ENCODE results near the gene C1orf50.
A peak's percentile ranks its signal among the peaks of the same experiment; 100 is the strongest.
"Not testable (repeated sequence)": the region's sequence is repeated elsewhere in the genome, so short reads cannot be mapped to it uniquely, and the experiment has no call there.

Gene C1orf50

DNA sequence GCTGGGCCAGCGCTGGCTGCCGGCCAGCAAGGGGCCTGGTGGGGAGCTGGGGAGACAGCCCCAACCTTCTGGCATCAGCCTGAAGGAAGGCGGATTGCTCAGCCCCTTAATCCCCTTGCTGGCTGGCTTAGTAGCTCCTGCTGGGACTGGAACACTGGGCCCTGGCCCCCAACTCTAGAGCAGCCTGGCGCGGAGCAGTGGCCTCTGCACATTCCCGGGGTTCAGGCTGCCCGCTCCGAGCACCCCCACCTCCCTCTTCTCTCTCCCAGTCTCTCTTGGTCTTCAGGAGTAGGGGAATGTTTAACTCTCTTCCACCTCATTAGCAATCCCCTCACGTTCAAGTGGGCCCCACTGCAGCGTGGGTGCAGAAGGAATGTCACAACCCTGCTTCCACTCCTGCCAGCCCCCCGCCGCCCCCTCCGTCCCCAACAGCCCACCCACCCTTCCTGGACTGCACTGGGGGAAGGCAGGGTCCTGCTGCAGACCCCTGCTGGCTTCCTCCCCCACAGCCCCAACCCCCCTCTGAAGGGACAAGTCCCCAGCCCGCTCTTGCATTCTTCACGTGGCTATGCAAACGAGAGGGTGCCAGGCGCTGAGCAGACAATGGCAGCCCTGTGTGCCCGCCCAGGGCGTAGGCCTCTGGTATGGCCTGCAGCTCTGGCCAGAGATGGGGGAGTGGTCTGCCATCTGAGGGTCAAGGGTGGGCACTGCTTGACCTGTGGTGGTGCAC, 26.0 kb upstream of the C1orf50 start:
- no peak for DNase-seq

DNA sequence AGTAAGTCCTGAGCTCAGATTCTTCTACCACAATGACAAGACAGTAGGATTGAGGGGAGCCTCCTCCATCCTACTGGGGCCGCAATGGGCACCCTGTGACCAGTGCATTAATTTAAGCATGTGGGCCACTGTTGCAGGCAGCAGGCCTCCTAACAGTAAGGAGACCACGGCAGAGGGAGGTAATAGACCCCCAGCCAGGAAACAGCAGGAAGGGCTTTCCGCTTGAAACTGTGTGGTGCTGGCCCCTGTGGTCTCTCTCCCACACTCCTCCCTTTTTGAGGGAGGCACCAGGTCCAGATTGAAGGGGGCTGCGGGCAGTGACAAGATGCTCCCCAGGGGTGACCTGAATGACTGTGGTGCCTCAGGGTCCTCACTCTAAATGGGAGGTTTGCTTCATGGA, 25.3 kb upstream of the C1orf50 start:
- DNase-seq: no peak

DNA sequence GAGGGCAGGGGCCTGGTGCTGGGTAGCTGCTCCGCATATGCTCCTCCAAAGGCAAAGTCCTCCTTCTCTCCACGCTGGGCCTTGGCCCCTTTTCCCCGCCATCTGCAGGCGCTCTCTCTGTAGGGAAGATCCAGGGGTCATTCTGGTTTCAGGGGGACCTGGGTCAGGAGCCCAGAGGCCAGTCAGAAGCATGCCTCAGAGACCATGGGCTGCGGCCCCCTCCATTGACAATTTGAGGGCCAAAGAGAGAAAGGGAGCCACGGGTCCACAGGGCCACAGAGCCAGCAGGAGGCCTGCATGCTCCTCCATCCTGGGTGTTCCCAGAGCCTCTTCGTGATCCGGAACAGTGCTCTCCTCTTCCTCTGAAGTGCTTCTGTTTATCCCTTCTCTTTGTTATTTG, 24.9 kb upstream of the C1orf50 start:
- DNase-seq: no peak

DNA sequence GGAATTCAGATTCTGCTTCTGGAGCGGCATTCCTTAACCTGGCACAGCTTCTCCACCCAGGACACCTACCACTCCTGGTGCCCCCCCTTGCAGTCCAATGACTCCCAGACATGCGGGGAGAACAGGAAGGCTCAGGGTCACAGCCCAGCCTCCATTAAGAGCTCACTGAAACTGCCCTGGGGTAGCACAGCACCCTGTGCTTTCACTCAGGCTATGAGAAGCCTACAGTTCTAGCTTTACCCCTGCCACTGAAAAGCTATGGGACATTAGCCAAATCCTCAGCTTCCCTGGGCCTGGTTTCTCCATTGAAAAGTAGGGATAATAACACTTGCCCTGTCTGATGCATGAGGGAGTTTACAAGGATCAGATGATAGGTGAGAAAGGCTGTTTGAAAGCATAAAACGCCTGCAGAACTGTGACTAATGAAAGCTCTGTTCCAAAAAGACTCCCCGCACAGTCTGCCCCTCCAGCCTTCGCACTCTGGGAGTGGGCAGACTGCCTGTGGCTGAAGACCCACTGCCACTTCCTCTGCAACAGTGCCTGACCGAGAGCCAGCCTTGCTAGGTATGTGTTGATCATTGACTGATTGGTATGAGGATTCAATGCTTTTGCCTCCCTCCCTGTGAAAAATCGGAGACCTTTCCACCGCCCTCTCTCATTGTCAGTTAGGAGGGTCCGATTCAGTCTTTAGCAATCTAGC, 24.3 kb upstream of the C1orf50 start:
- no peak for DNase-seq

DNA sequence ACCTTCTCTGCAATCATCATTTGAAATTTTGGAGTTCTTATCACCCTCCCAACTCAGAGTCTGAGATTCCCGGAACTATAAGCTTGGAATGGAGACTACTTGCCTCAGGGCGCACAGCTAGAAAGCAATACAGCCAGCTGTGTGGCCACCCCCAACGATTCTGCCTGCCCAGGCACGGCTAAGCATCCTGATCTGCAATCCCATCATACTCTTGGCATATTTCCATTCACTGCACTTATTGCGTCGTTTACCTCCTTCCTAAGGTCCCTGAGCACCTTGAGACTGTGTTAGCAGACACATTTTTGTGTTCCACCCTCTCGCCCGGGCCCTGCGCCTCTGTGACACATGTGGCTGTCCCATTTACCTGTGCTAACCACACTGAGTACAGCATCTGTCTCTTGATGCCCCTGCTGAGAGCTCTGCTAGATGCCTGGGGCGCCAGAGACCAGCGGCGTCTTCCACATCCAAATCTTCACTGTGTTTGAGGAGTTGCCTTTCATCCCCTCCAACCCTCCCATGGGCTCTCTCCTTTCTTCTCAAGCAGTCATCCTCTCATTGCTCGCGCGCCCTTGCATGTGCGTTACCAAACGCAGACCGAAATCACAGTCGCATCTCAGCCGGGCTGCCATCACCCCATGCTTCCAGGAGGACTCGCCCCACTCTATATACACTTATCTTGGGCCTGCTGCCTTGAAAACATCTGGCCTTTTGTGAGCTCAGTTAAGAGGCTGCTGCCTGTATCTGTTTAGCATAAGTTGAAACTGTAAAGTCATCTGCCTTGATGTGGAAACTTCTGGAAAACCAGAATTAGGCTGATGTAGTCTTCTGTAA, 23.5 kb upstream of the C1orf50 start:
- DNase-seq: no peak

DNA sequence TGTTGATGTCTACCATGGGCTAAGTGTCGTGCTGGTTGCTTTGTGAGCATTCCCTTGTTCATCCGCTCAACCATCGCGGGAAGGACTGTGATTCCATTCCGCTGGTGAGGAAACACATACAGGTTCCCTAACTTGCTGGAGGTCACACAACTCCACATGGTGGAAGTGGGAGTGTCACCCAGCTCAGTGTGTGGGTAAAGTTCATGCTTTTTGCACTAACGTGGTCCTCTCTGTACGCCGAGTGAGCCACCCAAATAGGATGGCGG, 23.0 kb upstream of the C1orf50 start:
- no peak for DNase-seq

DNA sequence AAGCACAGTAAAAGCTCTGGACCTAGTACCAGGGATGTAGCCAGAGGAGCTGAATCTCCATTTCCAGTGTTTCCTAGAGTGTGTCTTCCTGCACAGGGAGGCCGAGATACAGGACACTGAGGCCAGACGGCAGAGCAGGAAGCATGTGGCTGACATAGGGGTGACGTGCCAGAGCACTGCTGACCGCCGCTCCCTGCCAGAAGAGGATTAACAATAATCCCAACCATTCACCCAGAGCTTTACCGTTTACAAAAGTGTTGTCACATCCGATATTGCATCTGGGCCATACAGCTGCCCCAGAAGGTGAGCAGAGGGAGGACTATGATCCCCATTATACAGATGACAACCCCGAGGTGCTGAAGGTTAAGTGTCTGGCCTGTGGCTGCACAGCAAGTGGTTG, 21.2 kb upstream of the C1orf50 start:
- no peak for DNase-seq

DNA sequence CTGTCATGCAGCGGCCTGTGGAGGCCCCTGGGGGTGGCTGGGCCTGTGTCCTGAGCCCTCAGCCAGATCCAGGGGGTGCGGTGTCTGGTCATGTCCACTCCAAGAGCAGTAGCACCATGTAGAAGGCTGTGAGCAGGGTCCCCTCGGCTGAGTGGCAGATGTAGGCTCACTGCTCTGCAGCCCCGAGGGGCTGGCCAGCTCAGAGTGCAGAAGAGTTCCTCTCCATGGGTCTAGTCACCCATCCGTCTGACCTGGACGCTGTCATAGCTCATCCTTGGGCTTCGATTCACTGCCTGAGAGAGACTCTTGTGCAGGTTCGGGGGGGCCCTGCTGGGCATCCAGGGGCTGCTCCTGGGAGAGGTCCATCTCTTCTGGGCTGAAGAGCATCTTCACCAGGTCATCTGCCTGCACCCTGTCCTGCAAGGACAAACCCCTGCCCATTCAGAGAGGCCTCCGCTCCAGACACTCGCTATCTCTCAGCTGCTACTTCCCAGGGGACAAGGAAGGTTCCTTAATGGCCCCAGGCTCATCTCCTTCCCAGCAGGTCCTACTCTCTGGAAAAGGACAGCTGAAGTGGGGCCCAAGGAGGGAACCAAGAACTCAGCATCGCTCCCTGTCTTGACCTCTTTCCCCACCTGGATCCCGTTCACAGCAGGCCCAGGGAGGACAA, 20.5 kb upstream of the C1orf50 start:
- DNase-seq: no peak

DNA sequence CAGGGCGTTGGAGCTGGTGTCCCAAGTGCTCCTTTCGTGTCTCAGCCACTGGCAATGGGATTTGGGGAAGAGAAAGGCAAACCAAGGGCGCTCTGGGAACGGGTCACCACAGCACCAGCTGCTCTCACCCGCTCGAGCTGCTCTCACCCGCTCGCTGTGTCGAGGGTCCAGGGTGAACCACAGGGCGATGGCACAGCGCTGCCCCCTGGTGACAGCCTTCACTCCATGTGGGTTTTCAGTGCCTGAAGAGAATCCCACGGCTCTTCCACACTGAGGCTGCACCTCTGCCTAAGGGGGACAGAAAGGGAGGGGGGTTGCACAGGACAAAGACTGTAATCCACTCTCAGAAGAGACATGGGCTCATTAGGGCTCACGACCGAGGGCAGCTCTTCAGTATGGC, 19.9 kb upstream of the C1orf50 start:
- DNase-seq: peak; percentile 39

DNA sequence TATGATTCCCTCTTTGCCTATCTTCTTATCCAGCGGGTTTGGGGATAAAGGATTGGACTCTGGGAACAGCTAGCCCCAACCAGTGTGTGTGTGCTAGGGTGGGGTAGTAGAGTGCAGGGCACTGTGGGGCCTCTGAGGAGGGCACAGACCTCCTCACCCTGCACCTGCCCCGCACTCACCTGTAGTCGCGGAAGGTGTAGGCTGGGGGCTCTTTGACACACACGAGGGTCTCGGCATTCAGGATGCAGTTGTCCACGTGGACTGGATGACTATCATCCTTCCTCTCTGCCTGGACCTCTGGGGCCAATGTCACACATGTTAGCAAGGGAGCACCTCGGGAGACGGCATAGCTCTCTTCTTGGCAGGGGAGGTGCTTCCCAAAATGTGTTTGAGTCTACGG, 19.0 kb upstream of the C1orf50 start:
- DNase-seq: no peak

DNA sequence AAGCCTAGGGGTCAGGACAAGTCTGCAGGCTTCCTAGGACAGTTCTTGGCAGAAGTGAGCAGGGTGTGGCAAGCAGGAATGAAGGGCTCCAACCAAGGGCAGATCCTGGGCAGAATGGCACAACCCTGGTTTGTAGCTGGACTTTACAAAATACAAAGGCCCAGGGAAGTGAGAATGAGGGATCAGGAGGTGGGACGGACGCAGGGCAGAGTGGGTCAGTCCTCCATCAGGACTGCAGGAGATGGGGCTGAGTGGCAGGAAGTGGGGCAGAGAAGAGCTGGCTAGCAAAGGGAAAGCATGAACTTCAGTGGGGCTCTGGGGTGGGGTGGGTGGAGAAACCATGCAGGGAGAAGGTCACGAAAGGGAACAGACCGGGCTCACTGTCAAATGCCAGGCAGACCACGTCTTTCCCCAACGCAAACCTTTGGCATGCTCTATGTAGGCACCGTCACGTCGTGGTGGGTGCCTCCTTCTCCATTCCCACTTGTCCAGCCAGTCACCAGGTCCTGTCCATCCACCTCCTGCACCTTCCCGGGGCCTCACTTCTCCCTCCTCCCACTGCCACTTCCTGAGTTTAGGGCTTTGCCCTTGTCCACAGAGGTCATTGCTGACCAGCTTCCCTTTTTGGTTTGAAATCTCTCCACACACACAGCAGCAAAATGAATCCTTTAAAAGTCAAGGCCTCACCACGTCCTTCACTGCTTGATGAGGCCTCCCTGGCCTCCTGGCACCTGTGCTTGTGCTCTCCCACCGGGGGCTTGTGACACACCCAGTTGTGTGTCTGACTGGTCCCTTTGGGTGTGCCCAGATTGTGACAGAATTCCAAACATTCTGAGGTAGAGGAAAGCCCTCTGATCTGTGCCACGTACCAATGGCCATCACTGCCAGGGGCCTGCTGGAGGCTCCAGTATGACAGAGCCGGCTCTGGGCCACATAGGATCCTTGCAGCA, 18.3 kb upstream of the C1orf50 start:
- no peak for DNase-seq

DNA sequence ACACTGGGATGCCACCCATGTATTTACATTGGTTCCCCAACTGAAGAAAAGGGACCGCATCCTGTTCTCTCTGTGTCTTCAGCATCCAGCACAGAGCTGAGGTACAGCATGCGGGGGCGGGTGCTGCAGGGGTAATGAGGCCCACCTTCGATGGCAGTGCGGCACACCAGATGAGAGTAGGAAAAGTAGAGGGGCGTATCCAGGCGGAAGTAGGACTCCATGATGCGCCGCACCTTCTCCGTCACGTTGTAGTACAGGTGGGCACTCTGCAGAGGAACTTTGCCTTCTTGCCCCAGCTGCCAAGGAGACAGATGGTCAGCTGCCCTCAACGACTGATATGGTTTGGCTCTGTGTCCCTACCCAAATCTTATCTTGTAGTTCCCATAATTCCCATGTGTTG, 17.0 kb upstream of the C1orf50 start:
- no peak for DNase-seq

DNA sequence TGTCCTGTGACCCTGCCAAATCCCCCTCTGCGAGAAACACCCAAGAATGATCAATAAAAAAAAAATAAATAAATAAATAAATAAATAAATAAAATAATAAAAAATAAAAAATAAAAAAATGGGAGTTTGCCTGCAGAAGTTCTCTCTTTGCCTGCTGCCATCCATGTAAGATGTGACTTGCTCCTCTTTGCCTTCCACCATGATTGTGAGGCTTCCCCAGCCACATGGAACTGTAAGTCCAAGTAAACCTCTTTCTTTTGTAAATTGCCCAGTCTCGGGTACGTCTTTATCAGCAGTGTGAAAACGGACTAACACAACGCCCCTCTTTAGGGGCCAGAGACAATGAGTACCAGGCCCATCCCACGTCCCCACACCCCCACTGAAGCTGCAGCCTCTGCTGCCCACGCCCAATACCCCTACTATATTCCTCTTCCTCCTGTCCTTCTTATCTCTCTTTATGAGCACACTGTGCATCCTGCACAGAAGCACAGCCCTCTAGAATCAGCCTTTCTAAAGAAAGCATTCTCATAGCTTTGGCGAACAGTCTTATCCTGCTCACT, 15.5 kb upstream of the C1orf50 start:
- DNase-seq: not testable (repeated sequence)

DNA sequence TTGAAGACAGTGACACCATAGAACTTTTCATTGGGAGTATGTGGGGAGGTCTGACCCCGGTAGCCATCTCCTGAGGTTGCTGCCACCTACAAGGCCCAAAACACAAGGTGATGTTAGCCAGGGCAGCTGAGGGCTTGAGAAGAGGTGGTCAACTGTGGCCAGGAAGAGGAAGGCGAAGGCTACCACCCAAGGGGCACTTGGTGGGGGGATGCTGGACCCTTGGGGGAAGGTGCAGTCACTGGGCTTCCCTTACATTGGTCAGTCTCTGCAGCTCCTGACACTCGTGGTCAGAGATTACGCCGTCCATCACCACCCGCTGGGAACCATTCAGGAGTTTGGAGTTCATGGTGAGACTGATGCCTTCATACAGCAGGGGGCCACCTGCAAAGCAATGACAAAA, 14.8 kb upstream of the C1orf50 start:
- DNase-seq: no peak

DNA sequence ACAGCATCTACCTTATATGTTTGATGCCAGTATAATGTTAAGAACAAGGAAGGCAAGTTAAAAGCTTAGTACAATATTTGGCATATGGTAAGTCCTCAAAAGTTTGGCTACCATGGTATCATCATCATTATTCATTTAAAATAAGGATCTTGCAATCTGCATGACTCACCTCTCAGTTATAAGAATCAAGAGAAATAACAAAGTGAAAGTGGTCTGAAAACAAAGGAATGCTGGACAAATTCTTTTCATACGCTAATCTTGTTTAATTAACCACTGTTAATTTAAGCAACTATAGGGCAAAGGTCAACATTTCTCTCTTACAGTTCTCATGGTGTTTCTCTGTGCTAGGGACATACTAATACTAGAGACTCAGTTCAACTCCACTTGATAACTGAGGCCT, 14.0 kb upstream of the C1orf50 start:
- DNase-seq: no peak

DNA sequence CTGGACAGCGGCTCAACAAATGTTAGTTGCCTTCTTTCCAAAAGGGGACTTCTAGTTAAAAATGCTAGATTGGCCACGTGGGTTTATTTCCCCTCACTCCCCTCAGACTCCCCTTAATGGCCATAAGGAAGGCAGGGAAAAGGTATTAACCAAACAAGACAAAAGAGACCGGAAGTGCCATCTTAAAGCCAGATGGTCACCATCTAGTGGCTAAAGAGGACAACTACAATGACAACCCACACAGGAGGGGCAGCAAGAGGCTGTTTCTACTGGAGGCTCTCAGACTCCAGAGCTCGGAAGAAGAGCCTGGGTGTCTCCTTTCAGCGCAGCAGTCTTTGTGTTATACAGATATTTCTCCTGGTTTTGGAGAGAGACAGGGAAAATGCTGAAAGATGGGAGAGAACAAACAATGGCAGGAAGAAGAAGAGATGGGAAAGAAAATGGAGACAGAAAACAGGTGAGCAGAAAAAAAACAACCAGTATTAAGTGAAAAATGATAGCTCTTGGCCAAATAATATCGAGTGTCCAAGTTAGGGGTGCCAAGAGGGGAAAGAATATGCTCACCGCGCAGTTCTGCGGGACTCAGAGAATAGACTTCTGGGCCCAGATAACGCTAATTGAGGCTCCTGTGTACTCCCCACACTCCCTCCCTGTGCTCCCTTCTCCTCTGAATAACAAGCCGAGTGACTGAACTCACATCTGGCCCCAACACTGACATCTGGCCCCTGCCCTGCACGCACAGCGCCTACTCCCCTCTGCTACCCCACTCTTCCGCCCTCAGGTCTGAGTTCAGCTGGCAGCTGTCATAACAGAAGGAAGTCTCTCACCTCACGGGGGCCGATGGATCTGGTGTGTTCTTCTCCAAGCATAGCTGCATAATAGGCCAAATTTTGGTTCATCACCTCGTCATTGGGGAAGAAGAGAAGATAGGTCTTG, 9.8 kb upstream of the C1orf50 start:
- no peak for DNase-seq

DNA sequence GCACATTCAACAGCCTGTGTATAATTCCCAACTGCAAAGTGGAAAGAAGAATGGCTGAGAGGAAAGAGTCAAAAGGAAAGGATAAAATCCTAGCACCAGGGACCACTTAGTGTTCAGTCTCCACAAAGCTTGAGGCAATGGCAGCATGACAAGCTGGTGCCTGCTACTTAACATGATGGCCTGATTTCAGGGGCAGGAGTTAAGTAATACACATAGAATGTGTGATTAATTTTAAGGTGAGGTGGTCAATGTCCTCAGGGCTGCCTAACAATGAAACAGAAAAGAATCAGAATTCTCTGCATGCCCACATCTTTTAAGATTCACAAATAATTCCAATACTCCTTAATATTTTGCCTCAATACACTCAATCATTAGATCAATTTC, 9.2 kb upstream of the C1orf50 start:
- no peak for DNase-seq

DNA sequence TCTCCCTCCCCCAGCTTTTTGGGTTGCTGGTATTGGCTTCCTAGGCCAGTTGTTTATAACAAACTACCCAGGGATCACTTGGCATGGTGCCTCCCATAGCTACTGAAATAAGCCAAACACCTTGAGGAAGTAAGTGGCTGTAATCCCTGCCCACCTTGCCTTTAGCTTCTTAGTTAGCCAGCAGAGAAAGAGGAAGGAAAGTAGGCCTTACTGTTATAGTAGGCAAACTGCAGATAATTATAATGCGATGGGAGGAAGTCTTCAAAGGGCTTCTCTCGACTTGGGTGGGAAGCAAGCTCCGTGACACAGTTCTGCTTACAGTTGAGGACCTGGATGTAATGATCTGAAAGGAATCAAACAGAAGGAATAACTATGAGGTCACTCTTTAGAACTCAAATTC, 8.4 kb upstream of the C1orf50 start:
- DNase-seq: no peak

DNA sequence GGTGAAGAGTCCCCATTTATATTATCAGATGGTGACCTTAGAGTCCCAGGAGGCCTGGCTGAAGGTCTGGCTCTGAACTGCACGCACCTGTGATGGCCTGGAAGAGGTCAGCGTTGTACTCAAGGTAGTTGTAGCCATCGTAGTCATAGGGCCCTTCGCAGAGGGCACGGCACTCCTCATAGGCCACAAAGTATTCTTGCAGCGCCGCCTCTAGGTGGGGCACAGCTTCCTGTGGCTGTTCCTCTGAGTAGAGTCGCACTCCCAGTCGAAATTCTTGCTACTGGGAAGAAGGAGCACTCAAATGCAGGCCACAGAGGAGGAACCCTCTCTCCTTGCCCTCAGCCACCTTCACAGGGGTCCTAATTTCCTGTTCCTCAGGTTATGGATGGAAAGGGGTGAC, 7.9 kb upstream of the C1orf50 start:
- DNase-seq: no peak

DNA sequence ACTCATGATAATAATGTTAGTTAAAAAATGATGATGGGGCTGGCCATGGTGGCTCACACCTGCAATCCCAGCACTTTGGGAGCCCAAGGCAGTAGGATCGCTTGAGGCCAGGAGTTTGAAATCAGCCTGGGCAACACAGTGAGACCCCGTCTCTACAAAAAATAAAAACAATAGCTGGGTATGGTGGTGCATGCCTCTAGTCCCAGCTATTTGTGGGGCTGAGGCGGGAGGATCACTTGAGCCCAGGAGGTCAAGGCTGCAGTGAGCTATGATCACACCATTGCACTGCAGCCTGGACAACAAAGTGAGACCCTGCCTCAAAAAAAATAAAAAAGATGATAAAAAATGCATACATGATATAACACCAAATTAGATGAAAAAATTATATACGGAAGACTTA, 5.5 kb upstream of the C1orf50 start:
- DNase-seq: no peak

DNA sequence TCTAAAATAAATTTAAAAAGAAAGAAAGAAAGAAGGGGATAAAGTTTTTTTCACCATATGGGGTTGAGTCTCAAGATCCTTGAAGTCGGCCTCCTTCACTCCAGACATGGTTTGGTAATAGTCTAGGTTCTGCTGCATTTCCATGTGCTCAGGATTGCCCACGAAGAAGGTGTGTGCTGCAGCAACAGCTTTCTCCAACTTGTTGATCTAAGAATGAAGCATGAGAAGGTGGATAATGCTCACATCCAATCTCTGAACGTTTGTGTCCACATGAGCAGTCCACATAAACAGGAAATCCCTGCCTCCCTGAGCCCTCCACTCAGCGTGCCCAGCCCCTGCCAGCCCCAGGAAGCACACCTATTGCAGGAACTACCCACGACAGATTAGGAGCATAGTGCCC, 4.8 kb upstream of the C1orf50 start:
- DNase-seq: no peak
